NB4 (cell line): ENCODE results near the gene NMNAT1.
A peak's percentile ranks its signal among the peaks of the same experiment; 100 is the strongest.

Experiments used
- CTCF ChIP-seq: IDR thresholded peaks from one replicate; pipeline ENCODE4 v1.5.1; 2012; ENCODE audit warnings: low read depth, low read length
- MAX ChIP-seq: IDR thresholded peaks from 2 replicates; pipeline ENCODE4 v1.6.1; 2011; ENCODE audit warnings: low read depth, low read length
- MYC ChIP-seq: IDR thresholded peaks from 2 replicates; pipeline ENCODE4 v1.6.1; 2011; ENCODE audit warnings: low read depth, low read length
- POLR2A ChIP-seq: IDR thresholded peaks from 2 replicates; pipeline ENCODE4 v1.6.1; 2011; ENCODE audit warnings: mild to moderate bottlenecking; ENCODE audit not compliant: insufficient read length; ENCODE audit errors: extremely low read depth

- TF ChIP-seq CTCF (peak; percentile 73), MYC (peak; percentile 63), POLR2A (peak; percentile 37), MAX (peak; percentile 62; the same call in 1 of the 2 replicates)
These were observed 89.5 kb downstream of the NMNAT1 start, which contains the start of gene UBE4B for GRCh38 chr1:10032590-10033358.
